Astrocyte (in vitro differentiated cells and primary cell): ENCODE results near the gene TTC33. TPM values are rescaled to one million over a fixed set of nuclear protein-coding genes. Genes with fewer than 3 reads are reported as not detected.

Experiments
- DNase-seq: peaks from one replicate; pipeline ENCODE4 v3.0.0-alpha.2; 2010; ENCODE audit warnings: low read depth
- FAIRE-seq: peaks from 2 replicates; lab custom pipeline; 2011; peaks lifted over from hg19 to GRCh38; lab: Jason Lieb, UNC
- H2AFZ ChIP-seq: 2 replicates; pipeline ENCODE4 v1.6.0; 2012; ENCODE audit warnings: low read depth, low read length, inconsistent platforms
- H3K27ac ChIP-seq: 2 replicates; pipeline ENCODE4 v1.5.1; 2011; ENCODE audit warnings: low read depth, low read length, inconsistent platforms
- H3K27me3 ChIP-seq: 2 replicates; pipeline ENCODE4 v1.6.0; 2011; ENCODE audit warnings: low read length, inconsistent platforms; ENCODE audit not compliant: insufficient read depth
- H3K36me3 ChIP-seq: 2 replicates; pipeline ENCODE4 v1.5.1; 2011; ENCODE audit warnings: low read length, inconsistent platforms; ENCODE audit not compliant: insufficient read depth
- H3K4me1 ChIP-seq: 2 replicates; pipeline ENCODE4 v1.5.1; 2011; ENCODE audit warnings: low read length, inconsistent platforms; ENCODE audit not compliant: insufficient read depth
- H3K4me2 ChIP-seq: 2 replicates; pipeline ENCODE4 v1.6.0; 2012; ENCODE audit warnings: low read length, inconsistent platforms
- H3K4me3 ChIP-seq: 2 replicates; pipeline ENCODE4 v1.5.1; 2011; ENCODE audit warnings: low read depth, mild to moderate bottlenecking, low read length, inconsistent platforms; ENCODE audit not compliant: insufficient read depth
- H3K79me2 ChIP-seq: 2 replicates; pipeline ENCODE4 v1.6.0; 2012; ENCODE audit warnings: mild to moderate bottlenecking, low read length, inconsistent platforms; ENCODE audit not compliant: insufficient read depth
- H3K9ac ChIP-seq: 2 replicates; pipeline ENCODE4 v1.6.0; 2012; ENCODE audit warnings: mild to moderate bottlenecking, low read length, inconsistent platforms
- H3K9me3 ChIP-seq: 2 replicates; pipeline ENCODE4 v1.5.1; 2012; ENCODE audit warnings: low read depth, mild to moderate bottlenecking, low read length, inconsistent platforms; ENCODE audit not compliant: insufficient read depth
- H4K20me1 ChIP-seq: 2 replicates; pipeline ENCODE4 v1.6.0; 2012; ENCODE audit warnings: low read length, inconsistent platforms; ENCODE audit not compliant: insufficient read depth
- H3K27ac Mint-ChIP-seq: one replicate; pipeline ENCODE4 v1.8.0; 2021; ENCODE audit warnings: mild to moderate bottlenecking, mixed read lengths; ENCODE audit not compliant: unreplicated experiment
- H3K27me3 Mint-ChIP-seq: one replicate; pipeline ENCODE4 v1.8.0; 2021; ENCODE audit warnings: low read depth, mixed read lengths; ENCODE audit not compliant: unreplicated experiment
- H3K36me3 Mint-ChIP-seq: one replicate; pipeline ENCODE4 v1.8.0; 2021; ENCODE audit warnings: low read depth, mixed read lengths; ENCODE audit not compliant: unreplicated experiment
- H3K4me1 Mint-ChIP-seq: one replicate; pipeline ENCODE4 v1.8.0; 2021; ENCODE audit warnings: low read depth, mixed read lengths; ENCODE audit not compliant: unreplicated experiment
- H3K4me3 Mint-ChIP-seq: one replicate; pipeline ENCODE4 v1.8.0; 2021; ENCODE audit warnings: mild to moderate bottlenecking, moderate library complexity, mixed read lengths; ENCODE audit not compliant: unreplicated experiment
- H3K9me3 Mint-ChIP-seq: one replicate; pipeline ENCODE4 v1.8.0; 2021; ENCODE audit warnings: mild to moderate bottlenecking, mixed read lengths; ENCODE audit not compliant: unreplicated experiment
- CTCF ChIP-seq: IDR thresholded peaks from 2 replicates; pipeline ENCODE4 v1.5.1; 2011; ENCODE audit warnings: low read depth, mild to moderate bottlenecking, inconsistent platforms, low read length, moderate library complexity; ENCODE audit not compliant: insufficient read depth
- EZH2 ChIP-seq: IDR thresholded peaks from 2 replicates; pipeline ENCODE4 v1.6.1; 2012; ENCODE audit warnings: mild to moderate bottlenecking, low read length, inconsistent platforms; ENCODE audit not compliant: insufficient read depth
- total RNA-seq: library from RNA; stranded (reverse); gene quantifications from 2 replicates; pipeline ENCODE4 v1.2.1, GENCODE V29; 2021

Gene TTC33
- total RNA-seq, 1 donor from 2014 or later, result 13.3 TPM

- Histone ChIP-seq H3K9ac (no peak overlapping the region), H3K4me2 (no peak overlapping the region), H3K36me3 (no peaks in the 10 kb centered on the region), H3K27ac (no peak overlapping the region), H3K4me3 (no peak overlapping the region), H3K79me2 (no peaks in the 10 kb centered on the region), H3K9me3 (no peaks in the 10 kb centered on the region), H2AFZ (no peak overlapping the region), H3K27me3 (no peaks in the 10 kb centered on the region), H3K4me1 (peaks cover 4% of the 10 kb centered on the region), H4K20me1 (no peaks in the 10 kb centered on the region)
- Mint-ChIP-seq H3K27ac (no peak overlapping the region), H3K36me3 (no peaks in the 10 kb centered on the region), H3K27me3 (peaks cover 1% of the 10 kb centered on the region), H3K4me3 (no peak overlapping the region), H3K9me3 (no peaks in the 10 kb centered on the region), H3K4me1 (peaks cover 3% of the 10 kb centered on the region)
- FAIRE-seq (no peak), DNase-seq (no peak)
- no peak for TF ChIP-seq EZH2
- TF ChIP-seq CTCF, result no peak
Measured at GRCh38 chr5:40479939-40480338, 275.8 kb downstream of the TTC33 start.

- H3K27ac ChIP-seq, result no peak overlapping the region
- Mint-ChIP-seq H3K27ac (no peak overlapping the region), H3K27me3 (peaks cover 1% of the 10 kb centered on the region), H3K4me3 (no peak overlapping the region), H3K9me3 (no peaks in the 10 kb centered on the region), H3K4me1 (peaks cover 3% of the 10 kb centered on the region), H3K36me3 (no peaks in the 10 kb centered on the region)
- no peak for TF ChIP-seq CTCF
- TF ChIP-seq EZH2, result no peak
- no peak overlapping the region for H2AFZ ChIP-seq
- H3K9ac ChIP-seq, result no peak overlapping the region
- DNase-seq, result no peak
- no peaks in the 10 kb centered on the region for H4K20me1 ChIP-seq
- H3K9me3 ChIP-seq, result no peaks in the 10 kb centered on the region
- H3K79me2 ChIP-seq, result no peaks in the 10 kb centered on the region
- H3K4me1 ChIP-seq, result peaks cover 4% of the 10 kb centered on the region
- H3K36me3 ChIP-seq, result no peaks in the 10 kb centered on the region
- no peak overlapping the region for H3K4me3 ChIP-seq
- no peaks in the 10 kb centered on the region for H3K27me3 ChIP-seq
- no peak overlapping the region for H3K4me2 ChIP-seq
- no peak for FAIRE-seq
Measured at GRCh38 chr5:40478766-40479165, 277.0 kb downstream of the TTC33 start.

- Histone ChIP-seq H4K20me1 (no peaks in the 10 kb centered on the region), H3K27me3 (no peaks in the 10 kb centered on the region), H3K9ac (no peak overlapping the region), H3K9me3 (no peaks in the 10 kb centered on the region), H3K4me1 (peaks cover 4% of the 10 kb centered on the region), H3K4me2 (no peak overlapping the region), H3K4me3 (no peak overlapping the region), H3K27ac (no peak overlapping the region), H3K36me3 (no peaks in the 10 kb centered on the region), H2AFZ (no peak overlapping the region), H3K79me2 (no peaks in the 10 kb centered on the region)
- TF ChIP-seq EZH2, result no peak
- TF ChIP-seq CTCF, result no peak
- FAIRE-seq, result no peak
- H3K27me3 Mint-ChIP-seq, result peaks cover 1% of the 10 kb centered on the region
- peak; percentile 38 for DNase-seq
- no peak overlapping the region for H3K27ac Mint-ChIP-seq
- peaks cover 3% of the 10 kb centered on the region for H3K4me1 Mint-ChIP-seq
- H3K36me3 Mint-ChIP-seq, result no peaks in the 10 kb centered on the region
- no peak overlapping the region for H3K4me3 Mint-ChIP-seq
- H3K9me3 Mint-ChIP-seq, result no peaks in the 10 kb centered on the region
Measured at GRCh38 chr5:40477856-40478546, 277.8 kb downstream of the TTC33 start.
